ENCODE data around the gene SLC35F2.
A peak's percentile ranks its signal among the peaks of the same experiment; 100 is the strongest.
"Not testable (repeated sequence)": the region's sequence is repeated elsewhere in the genome, so short reads cannot be mapped to it uniquely, and the experiment has no call there.

The SLC35F2 gene

GRCh38 chr11:107836851-107837250 is 21.7 kb downstream of the SLC35F2 start:
- DNase-seq = no peak

GRCh38 chr11:107834995-107835394 is 23.6 kb downstream of the SLC35F2 start:
- no peak for DNase-seq

GRCh38 chr11:107833926-107834325 is 24.7 kb downstream of the SLC35F2 start:
- not testable (repeated sequence) for DNase-seq

GRCh38 chr11:107830915-107831540 is 27.6 kb downstream of the SLC35F2 start:
- DNase-seq = no peak

- DNase-seq = no peak
Observed at GRCh38 chr11:107827041-107827440, 31.5 kb downstream of the SLC35F2 start.

GRCh38 chr11:107825875-107826274 is 32.7 kb downstream of the SLC35F2 start:
- DNase-seq = no peak

- DNase-seq = no peak
Observed at GRCh38 chr11:107824668-107825369, 33.8 kb downstream of the SLC35F2 start.

- DNase-seq = no peak
Observed at GRCh38 chr11:107821199-107821927, 37.2 kb downstream of the SLC35F2 start.

- no peak for DNase-seq
Observed at GRCh38 chr11:107819361-107820014, 39.1 kb downstream of the SLC35F2 start.

GRCh38 chr11:107818491-107818890 is 40.1 kb downstream of the SLC35F2 start:
- no peak for DNase-seq

GRCh38 chr11:107816028-107816427 is 42.6 kb downstream of the SLC35F2 start:
- no peak for DNase-seq

GRCh38 chr11:107810875-107811274 is 47.7 kb downstream of the SLC35F2 start:
- DNase-seq = no peak

GRCh38 chr11:107808521-107808920 is 50.1 kb downstream of the SLC35F2 start:
- DNase-seq = no peak

GRCh38 chr11:107804971-107805370 is 53.6 kb downstream of the SLC35F2 start:
- DNase-seq = no peak

GRCh38 chr11:107804211-107804610 is 54.4 kb downstream of the SLC35F2 start:
- DNase-seq = no peak

GRCh38 chr11:107801641-107802040 is 56.9 kb downstream of the SLC35F2 start:
- no peak for DNase-seq

- peak; percentile 49 for DNase-seq
Observed at GRCh38 chr11:107799218-107799859, 59.2 kb downstream of the SLC35F2 start.

- DNase-seq = no peak
Observed at GRCh38 chr11:107792049-107792443, 66.5 kb downstream of the SLC35F2 start.

GRCh38 chr11:107791343-107792048 is 67.1 kb downstream of the SLC35F2 start:
- DNase-seq = no peak

- no peak for DNase-seq
Observed at GRCh38 chr11:107789767-107790166, 68.8 kb downstream of the SLC35F2 start.

GRCh38 chr11:107787733-107788132 is 70.9 kb downstream of the SLC35F2 start:
- DNase-seq = no peak

GRCh38 chr11:107785401-107785800 is 73.2 kb downstream of the SLC35F2 start:
- no peak for DNase-seq

All from NCI-H1436 (cell line).